Vagina (tissue), 2 donors: ENCODE results near the gene HAVCR1.

Experiments
- POLR2A ChIP-seq, 2 donors: fragments of 450-650 bp; IDR thresholded peaks; one replicate each; pipeline ENCODE4 v1.6.1; 2017; ENCODE audit warnings: antibody characterized with exemption in 2 of 2, mild to moderate bottlenecking in 2 of 2, moderate library complexity in 2 of 2
- TF ChIP-seq, protein P1 (sequence below), 3 experiments: fragments of 450-650 bp in 2 of 3; fragments of 200-600 bp in 1 of 3; sonication (generic) in 1 of 3; IDR thresholded peaks; one replicate each; pipeline ENCODE4 v1.5.1; 2017 to 2019; ENCODE audit warnings: antibody characterized with exemption in 3 of 3, mild to moderate bottlenecking in 2 of 3, moderate library complexity in 2 of 3

DNA sequence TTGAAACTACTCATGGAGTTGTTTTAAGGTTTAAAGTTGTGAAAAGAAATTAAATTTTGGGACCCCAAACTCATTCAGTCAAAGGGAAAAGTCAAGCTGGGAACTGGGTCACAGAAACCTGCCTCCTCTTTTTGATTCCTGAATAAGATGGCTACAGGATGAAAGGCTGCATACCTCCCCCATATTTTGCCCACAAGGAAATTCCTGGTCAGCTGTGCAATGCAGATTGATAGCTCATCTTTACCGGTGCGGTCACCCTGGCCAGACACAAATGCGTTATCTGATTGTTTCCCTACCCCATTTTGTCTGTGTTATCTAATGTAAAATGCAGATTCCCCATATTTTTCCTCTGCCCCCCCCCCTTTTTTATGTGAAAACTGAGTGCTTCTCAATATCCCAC, 48.6 kb upstream of the HAVCR1 start:
- TF ChIP-seq, protein P1, sequence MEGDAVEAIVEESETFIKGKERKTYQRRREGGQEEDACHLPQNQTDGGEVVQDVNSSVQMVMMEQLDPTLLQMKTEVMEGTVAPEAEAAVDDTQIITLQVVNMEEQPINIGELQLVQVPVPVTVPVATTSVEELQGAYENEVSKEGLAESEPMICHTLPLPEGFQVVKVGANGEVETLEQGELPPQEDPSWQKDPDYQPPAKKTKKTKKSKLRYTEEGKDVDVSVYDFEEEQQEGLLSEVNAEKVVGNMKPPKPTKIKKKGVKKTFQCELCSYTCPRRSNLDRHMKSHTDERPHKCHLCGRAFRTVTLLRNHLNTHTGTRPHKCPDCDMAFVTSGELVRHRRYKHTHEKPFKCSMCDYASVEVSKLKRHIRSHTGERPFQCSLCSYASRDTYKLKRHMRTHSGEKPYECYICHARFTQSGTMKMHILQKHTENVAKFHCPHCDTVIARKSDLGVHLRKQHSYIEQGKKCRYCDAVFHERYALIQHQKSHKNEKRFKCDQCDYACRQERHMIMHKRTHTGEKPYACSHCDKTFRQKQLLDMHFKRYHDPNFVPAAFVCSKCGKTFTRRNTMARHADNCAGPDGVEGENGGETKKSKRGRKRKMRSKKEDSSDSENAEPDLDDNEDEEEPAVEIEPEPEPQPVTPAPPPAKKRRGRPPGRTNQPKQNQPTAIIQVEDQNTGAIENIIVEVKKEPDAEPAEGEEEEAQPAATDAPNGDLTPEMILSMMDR (IDR thresholded peaks at IDR 0.05) = no peak
- TF ChIP-seq POLR2A (IDR thresholded peaks at IDR 0.05) = no peak
